HG02678 (cell line): ENCODE data around the gene RPL3.

ENCODE experiments used
- ATAC-seq: cut with Tn5 transposase; IDR thresholded peaks from one replicate; pipeline ENCODE4 v1.9.1; 2021; ENCODE audit warnings: mild to moderate bottlenecking, moderate library complexity; ENCODE audit not compliant: unreplicated experiment

The RPL3 gene

GRCh38 chr22:39301108-39301507 is 18.3 kb downstream of the RPL3 start:
- no peak for ATAC-seq

DNA sequence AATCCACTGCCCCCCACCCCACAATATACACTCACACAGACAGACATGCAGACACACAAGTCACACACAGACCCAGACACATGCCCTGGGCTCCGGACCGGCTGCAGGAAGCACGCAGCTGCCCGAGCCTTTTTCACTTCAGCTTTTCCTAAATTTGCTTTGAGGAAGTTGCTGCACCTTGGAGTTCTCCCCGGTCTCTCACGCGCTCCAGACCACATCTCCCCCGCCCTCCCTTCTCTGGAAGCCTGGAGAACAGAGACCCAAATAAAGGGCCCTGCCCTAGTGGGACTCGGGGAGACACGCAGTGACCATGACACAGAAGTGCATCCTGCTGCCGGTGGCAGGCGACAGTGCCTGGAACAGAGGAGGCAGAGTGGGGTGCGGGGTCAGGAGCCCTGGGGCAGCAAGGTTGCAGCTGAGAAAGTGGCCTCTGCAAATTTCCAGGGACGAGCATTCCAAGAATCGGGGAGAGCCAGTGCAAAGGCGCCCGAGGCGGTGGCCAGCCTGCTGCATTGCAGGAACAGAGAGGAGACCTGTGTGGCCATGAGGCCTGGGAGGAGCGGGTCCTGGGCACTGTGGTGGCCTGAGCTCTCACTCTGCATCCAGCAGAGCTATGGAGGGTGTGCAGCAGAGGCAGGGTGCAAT is 19.1 kb downstream of the RPL3 start:
- no peak for ATAC-seq

GRCh38 chr22:39299829-39300178 is 19.6 kb downstream of the RPL3 start:
- no peak for ATAC-seq

DNA sequence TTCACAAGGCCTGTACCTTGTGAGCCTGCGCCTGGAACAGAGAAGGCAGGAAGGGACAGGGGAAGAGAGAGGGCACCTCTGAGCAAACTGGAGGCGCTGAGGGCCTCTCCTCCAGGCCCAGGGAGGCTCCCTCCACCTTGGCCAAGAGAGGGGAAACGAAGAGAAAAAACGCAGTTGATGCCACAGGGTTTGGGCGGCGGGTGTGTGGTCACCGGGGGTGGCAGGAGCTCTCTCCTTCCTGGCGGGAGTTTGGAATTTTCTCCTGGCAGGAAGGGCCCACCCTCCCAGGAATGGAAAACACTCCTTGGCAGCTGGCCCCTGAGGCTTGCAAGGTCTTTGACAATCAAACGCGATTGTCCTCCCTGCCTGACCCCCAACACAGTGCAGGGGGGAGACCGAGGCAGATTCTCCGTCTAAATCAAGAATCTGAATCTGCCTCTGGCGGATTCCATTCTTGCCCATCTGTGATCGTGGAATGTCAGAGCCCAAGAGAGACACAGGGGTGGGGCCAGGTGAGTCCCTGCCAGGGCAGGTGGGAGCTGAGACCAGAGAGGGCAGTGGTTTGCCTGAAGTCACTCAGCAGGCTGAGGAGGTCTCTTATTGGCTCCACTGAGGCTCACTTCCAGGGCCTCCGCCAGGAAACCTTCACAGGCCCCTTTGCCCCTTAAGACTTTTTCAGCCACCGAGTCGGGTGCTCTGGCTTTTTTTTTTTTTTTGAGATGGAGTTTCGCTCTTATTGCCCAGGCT is 21.0 kb downstream of the RPL3 start:
- ATAC-seq, result no peak

- ATAC-seq, result no peak
These were observed 21.8 kb downstream of the RPL3 start for GRCh38 chr22:39297490-39298240.

GRCh38 chr22:39296981-39297489 is 22.4 kb downstream of the RPL3 start:
- no peak for ATAC-seq

- ATAC-seq, result no peak
These were observed 22.9 kb downstream of the RPL3 start for GRCh38 chr22:39296535-39296934.

GRCh38 chr22:39294571-39295468 is 24.6 kb downstream of the RPL3 start:
- no peak for ATAC-seq

GRCh38 chr22:39293766-39294368 is 25.6 kb downstream of the RPL3 start:
- no peak for ATAC-seq

DNA sequence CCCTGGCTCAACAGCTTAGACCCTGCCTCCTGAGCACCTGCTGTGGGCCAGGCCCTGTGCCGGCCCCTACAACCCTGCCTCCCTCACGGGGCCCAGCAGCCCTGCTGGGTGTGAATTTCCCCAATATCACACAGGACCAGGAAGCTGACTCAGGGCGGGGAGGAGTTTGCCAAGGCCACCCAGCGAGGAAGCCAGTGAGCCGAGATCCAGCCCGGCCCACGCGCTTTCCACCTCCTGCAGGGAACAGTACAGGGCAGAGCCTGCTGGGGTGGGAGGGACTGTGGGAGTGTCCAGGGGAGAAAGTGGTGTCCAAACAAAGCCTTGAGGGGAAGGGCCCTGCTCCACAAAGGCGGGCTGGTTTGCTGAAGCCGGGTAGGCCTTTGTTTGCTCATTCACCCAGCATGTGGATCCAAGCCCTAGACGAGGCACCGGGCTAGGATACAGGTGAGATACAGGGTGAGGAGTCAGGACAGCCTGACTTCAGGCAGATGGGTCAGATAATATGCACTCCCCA is 26.8 kb downstream of the RPL3 start:
- no peak for ATAC-seq

DNA sequence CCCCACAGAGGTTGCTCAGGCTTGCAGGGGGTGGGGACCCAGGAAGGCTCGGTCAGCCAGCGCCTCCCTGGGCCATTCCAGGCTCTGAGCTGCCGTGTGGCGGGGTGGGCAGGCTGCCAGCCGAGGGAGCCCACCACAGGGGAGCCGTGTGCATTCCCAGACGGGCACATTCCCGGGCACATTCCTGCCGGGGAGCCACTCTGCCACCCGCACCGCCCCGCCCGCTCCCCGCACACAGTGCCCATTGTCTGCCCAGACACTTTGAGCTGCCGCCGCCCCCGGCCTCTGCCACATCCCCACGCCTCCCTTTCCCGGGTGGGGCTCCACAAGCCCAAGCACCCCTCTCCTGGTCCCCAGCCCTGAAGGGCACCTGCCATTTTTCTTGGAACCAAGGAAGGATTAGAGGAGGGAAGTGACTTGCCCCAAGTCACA is 27.4 kb downstream of the RPL3 start:
- no peak for ATAC-seq

GRCh38 chr22:39291523-39291922 is 27.9 kb downstream of the RPL3 start:
- ATAC-seq, result no peak

DNA sequence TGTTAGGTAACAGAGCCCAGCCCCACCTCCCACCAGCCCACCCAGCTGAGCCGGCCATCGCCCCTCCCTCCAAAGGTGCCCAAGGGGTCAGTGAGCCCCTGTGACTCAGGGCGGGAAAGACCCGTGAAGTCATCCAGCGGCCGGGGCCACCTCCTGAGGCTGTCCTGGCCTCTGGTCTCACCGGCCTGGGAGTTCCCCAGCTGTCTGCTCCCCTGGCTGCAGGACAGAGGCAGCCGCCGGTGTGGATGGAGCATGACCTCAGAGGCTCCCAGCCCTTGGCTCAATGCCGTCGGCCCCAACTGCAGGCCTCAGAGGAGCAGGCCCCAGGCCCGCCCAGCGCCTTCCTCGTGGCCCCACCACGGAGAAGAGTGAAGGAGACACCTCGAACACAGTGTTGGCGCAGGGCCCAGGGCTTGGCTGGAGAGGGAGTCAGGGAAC is 28.7 kb downstream of the RPL3 start:
- ATAC-seq, result no peak

DNA sequence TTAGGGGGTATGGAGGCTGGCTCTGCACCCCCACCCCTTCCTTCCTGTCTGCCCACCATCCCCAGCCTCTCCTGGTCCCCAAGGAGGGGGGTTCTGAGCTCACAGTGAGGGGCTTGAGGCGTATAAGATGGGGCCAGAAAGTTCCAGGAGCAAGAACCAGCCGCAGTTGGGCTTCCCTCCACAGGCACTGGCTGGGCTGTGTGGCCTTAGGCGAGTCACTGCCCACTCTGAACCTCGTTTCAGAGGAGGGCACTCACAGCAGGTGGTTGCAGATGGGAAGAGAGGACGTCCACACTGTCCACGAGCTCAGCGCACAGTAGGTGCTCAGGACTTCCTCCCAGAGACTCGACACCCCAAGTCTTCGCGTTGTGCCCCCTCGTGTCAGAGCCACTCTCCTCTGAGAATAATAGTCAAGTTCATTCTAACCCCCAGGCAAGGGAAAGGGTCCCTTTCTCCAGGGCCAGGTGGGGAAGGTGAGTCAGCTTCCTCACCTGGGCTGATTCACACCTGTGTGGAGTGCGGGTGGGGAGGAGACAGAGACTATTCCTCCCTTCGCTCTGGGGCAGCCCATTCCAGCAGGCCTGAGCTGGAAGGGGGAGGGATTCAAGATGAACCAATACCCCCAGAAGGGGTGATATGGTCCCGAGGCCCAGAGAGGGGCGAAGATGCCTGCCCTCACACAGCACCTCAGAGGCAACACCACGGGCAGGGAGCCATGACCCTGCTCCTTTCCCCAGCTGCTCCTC is 29.3 kb downstream of the RPL3 start:
- ATAC-seq, result no peak

DNA sequence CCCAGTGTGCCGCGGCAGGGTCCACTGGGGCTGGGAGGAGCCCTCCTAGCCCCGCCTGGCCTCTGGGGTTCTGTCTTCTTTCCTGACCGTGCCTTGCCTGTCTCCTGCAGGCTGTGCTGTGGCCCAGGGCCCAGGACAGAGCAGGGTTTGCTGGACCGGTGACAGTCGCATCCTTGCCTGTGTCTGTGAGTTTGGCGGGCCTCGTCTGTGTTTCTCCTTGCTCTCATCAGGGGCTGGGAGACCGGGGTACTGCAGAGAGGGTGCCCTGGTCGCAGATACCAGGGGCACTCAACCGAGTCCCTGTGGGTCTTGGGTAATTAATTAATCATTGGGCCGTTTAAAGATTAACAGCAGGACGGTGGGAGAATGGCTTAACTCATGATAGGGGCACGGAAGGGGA is 29.9 kb downstream of the RPL3 start:
- ATAC-seq, result no peak

DNA sequence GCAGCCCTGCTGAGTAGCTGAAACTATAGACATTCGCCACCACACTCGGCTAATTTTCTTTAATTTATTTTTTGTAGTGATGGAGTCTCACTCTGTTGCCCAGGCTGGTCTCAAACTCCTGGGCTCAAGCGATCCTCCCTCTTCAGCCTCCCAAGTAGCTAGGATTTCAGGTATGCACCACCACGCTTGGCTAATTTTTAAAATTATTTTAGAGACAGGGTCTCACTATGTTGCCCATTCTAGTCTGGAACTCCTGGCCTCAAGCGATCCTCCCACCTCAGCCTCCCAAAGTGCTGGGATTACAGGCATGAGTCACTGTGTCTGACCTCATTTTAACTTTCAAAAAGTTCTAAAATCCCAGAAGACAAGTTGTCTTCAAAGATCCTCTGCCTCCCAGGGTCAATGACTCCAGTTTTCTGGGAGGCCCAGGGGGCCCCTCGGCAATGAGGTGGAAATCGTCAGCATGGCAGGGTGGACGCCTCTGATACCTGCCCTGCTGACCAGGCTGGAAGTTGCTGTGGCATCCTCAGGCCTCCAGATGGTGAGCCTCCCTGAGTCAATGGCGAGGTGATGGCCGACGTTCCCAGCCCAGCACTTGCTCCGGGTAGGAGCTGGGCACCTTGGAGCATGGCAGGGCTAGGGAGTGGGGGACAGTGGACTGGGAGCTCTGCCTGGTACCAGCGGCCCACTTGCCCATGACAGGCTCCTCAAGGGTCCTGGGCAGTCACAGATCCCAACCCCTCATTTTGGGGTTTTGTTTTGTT is 31.1 kb downstream of the RPL3 start:
- no peak for ATAC-seq

DNA sequence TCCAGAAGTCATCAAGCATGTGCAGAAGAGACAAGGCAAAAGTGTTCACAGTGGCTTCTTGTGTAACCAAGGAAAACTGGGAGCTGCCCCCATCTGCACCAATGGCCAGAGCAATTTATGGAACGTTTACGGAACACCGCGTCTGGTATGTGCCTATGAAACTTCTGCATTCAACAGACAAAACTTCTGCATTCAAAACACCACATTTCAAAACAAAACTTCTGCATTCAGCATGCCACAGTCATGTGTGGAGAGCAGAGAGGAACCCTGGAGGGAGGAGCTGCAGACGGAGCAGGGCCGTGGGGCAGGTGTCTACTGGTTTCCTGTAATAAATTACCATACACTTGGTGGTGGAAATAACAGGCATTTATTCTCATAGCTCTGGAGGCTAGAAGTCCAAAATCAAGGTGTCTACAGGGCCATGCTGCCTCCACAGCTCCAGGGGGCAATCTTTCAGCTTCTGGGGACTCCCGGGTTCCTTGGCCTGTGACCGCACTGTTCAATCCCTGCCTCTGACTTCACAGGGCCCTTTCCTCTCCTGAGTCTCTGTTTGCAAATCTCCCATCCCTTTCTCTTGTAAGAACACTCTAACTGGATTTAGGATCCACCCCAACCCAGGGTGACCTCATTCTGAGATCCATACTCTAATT is 32.2 kb downstream of the RPL3 start:
- no peak for ATAC-seq

DNA sequence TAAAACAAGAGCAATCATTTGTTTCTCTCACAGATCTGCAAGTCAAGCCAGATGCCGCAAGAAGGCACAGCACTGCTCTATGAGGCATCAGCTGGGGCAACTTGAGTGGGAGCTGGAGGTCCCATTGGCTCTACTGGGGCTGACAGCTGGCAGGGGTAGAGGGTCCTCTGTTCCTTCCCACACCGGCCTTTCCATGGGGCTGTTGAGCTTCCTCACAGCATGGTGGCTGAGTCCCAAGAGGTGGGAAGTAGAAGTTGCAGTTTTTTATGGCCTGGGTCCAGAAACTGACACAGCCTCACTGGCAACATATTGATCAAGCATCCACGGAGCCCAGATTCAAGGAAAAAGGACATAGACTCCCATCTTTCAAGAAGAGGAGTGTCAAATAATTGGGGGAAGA is 34.4 kb downstream of the RPL3 start:
- no peak for ATAC-seq
